T-cell (primary cell): ENCODE data around the gene EFCAB3. TPM values are rescaled to one million over a fixed set of nuclear protein-coding genes. Genes with fewer than 3 reads are reported as not detected.
"Not testable (repeated sequence)": the region's sequence is repeated elsewhere in the genome, so short reads cannot be mapped to it uniquely, and the experiment has no call there.

ENCODE experiments used
- ATAC-seq, 4 experiments: fragments of 200-7000 bp in 3 of 4; fragments of 150-1000 bp in 1 of 4; cut with Tn5 transposase; replicated peaks in 1 of 4; 1 replicate in 3 of 4; 2 replicates in 1 of 4; pipeline ENCODE4 v1.10.0; 2021; ENCODE audit warnings: moderate library complexity in 3 of 4, mild to moderate bottlenecking in 2 of 4, moderate number of reproducible peaks in 1 of 4
- CTCF ChIA-PET, 2 donors: fragments of 300-600 bp; sonication (Branson Sonifier 250); formaldehyde crosslinking; loops; one replicate each; lab custom pipeline; 2022; ENCODE audit warnings: antibody characterized with exemption in 2 of 2; lab: Charles Lee
- POLR2A ChIA-PET, 2 donors: fragments of 300-600 bp; sonication (Branson Sonifier 250); formaldehyde crosslinking; loops; one replicate each; lab custom pipeline; 2022; ENCODE audit warnings: antibody characterized with exemption in 2 of 2; lab: Charles Lee
- DNase-seq, 35 experiments: peaks; one replicate each; pipeline versions ENCODE4 v3.0.0 to v3.0.0-alpha.2; 2013 to 2023
- H3K27ac ChIP-seq: one replicate; pipeline ENCODE4 v1.5.1; 2013; ENCODE audit warnings: low read length
- H3K27me3 ChIP-seq, 2 experiments: replicated peaks in 1 of 2; 1 replicate in 1 of 2; 2 replicates in 1 of 2; pipeline versions ENCODE4 v1.6.1 to v1.7.0; 2013; ENCODE audit warnings: low read length in 1 of 2, mixed read lengths in 1 of 2; ENCODE audit not compliant: control insufficient read depth in 2 of 2, insufficient read depth in 2 of 2; ENCODE audit errors: extremely low read depth in 1 of 2
- H3K36me3 ChIP-seq, 2 donors: 1 replicate in 1 of 2; 2 replicates in 1 of 2; pipeline versions ENCODE4 v1.6.1 to v1.7.0; 2013; ENCODE audit warnings: low read length in 1 of 2; ENCODE audit not compliant: control insufficient read depth in 2 of 2, insufficient read depth in 1 of 2; ENCODE audit errors: extremely low read depth in 1 of 2
- H3K4me1 ChIP-seq, 2 experiments: 1 replicate in 1 of 2; 2 replicates in 1 of 2; pipeline versions ENCODE4 v1.6.1 to v1.7.0; 2013; ENCODE audit warnings: low read length in 2 of 2, mixed read lengths in 1 of 2; ENCODE audit not compliant: insufficient read depth in 2 of 2, control insufficient read depth in 1 of 2; ENCODE audit errors: extremely low read depth in 1 of 2
- H3K4me3 ChIP-seq, 2 donors: 1 replicate in 1 of 2; 2 replicates in 1 of 2; pipeline versions ENCODE4 v1.5.1 to v1.7.0; 2013; ENCODE audit warnings: mild to moderate bottlenecking in 2 of 2, low read length in 1 of 2, moderate library complexity in 1 of 2; ENCODE audit not compliant: control insufficient read depth in 1 of 2; ENCODE audit errors: extremely low read depth in 1 of 2
- H3K9me3 ChIP-seq: 2 replicates; pipeline ENCODE4 v1.7.0; 2013
- H3K27ac Mint-ChIP-seq, 2 donors: one replicate each; pipeline ENCODE4 v1.8.0; 2020 to 2021; ENCODE audit warnings: mild to moderate bottlenecking in 2 of 2, mixed read lengths in 2 of 2
- H3K27me3 Mint-ChIP-seq, 2 donors: one replicate each; pipeline ENCODE4 v1.8.0; 2021 to 2022; ENCODE audit warnings: mixed read lengths in 2 of 2
- H3K36me3 Mint-ChIP-seq: one replicate; pipeline ENCODE4 v1.8.0; 2021; ENCODE audit warnings: mixed read lengths
- H3K4me1 Mint-ChIP-seq, 3 donors: one replicate each; pipeline ENCODE4 v1.8.0; 2020 to 2022; ENCODE audit warnings: mixed read lengths in 3 of 3, mild to moderate bottlenecking in 1 of 3
- H3K4me3 Mint-ChIP-seq, 3 donors: one replicate each; pipeline ENCODE4 v1.8.0; 2020 to 2022; ENCODE audit warnings: mild to moderate bottlenecking in 3 of 3, mixed read lengths in 3 of 3, moderate library complexity in 3 of 3
- H3K9me3 Mint-ChIP-seq, 3 donors: one replicate each; pipeline ENCODE4 v1.8.0; 2020 to 2022; ENCODE audit warnings: mixed read lengths in 3 of 3
- WGBS: methylation state at CpG from one replicate; pipeline ENCODE4 v1.1.5; 2013; ENCODE audit warnings: missing lambda C conversion rate; ENCODE audit not compliant: insufficient coverage; 5-methylcytosine and 5-hydroxymethylcytosine counted together
- total RNA-seq, 35 experiments: library from RNA in 6 of 35; stranded (reverse) in 6 of 35; fragments of 120-200 nt in 1 of 35; gene quantifications; one replicate each; pipeline versions ENCODE4 v1.2.1 to v1.2.4 and lab custom pipeline; 2013 to 2026

The EFCAB3 gene
- total RNA-seq, 5 donors from 2014 or later (not counting 1 experiment from before 2014, with no cell fraction given) = not detected

DNA sequence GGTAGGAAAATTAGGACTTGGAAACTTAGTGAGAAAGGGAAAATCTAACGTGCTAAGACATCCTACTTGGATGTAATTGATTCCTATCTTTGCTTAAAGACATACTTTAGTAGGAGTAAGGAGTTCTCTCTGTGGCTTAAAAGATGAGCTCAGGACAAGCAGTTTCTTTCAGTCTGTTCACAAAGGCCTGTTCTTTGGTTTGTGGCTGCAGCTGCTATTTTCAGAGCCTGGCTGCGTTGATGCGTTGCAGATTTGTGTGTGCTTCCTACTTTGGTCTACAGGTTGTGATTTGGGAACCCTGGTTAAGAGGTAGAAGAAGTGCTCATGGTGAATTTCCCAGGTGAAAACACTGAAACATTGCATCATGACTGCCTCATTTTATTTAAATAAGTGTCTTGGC lies 73.8 kb downstream of the EFCAB3 start:
- Mint-ChIP-seq H3K4me1 (peaks cover 11 to 17% (median 13%) of the 10 kb centered on the region in 3 donors), H3K27ac (peak overlapping the region; percentile 63 to 64)
- WGBS = no CpG with 5 or more reads among the region's 3 CpGs
- H3K36me3 Mint-ChIP-seq, H3K27me3 Mint-ChIP-seq, DNase-seq, H3K4me1 ChIP-seq, H3K9me3 ChIP-seq, ATAC-seq, H3K4me3 ChIP-seq, H3K27me3 ChIP-seq, H3K4me3 Mint-ChIP-seq, H3K36me3 ChIP-seq, CTCF ChIA-PET, H3K9me3 Mint-ChIP-seq, POLR2A ChIA-PET: not testable (repeated sequence)
- H3K27ac ChIP-seq = peak overlapping the region; percentile 14

DNA sequence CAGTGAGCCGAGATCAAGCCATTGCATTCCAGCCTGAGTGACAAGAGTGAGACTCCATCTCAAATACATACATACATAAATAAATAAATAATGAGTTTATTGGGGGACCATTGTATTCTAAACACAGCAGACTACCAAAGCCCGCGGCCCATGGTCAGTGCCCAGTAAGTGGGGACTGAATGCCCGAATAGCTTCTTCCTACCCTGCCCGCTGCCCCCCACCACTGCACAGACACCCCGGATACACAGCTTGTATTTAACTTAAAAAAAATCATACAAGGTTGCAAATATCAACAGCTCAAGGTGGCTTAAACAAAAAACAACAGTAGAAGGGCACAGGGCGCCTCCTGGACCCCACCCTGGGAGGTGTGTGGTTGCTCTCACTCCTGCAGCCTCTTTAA lies 75.7 kb downstream of the EFCAB3 start:
- no peak overlapping the region for H3K27ac Mint-ChIP-seq
- POLR2A ChIA-PET = no interaction called here
- WGBS = 100% methylated on average over 2 of the region's 7 CpGs
- H3K9me3 Mint-ChIP-seq = no peaks in the 10 kb centered on the region
- H3K4me3 ChIP-seq = no peak overlapping the region
- ATAC-seq (no peak), DNase-seq (no peak)
- no peak overlapping the region for H3K4me3 Mint-ChIP-seq
- no peak overlapping the region for H3K27ac ChIP-seq
- no peaks in the 10 kb centered on the region for H3K36me3 ChIP-seq
- peaks cover 0 to 2% of the 10 kb centered on the region in 2 donors for H3K27me3 Mint-ChIP-seq
- H3K36me3 Mint-ChIP-seq = peaks cover 3% of the 10 kb centered on the region
- H3K4me1 Mint-ChIP-seq = peaks cover 13 to 17% (median 16%) of the 10 kb centered on the region in 3 donors
- no peaks in the 10 kb centered on the region for H3K9me3 ChIP-seq
- CTCF ChIA-PET = no interaction called here
- H3K27me3 ChIP-seq = peaks cover 0 to 3% of the 10 kb centered on the region in 2 experiments
- H3K4me1 ChIP-seq = peaks cover 0 to 9% of the 10 kb centered on the region in 2 experiments

DNA sequence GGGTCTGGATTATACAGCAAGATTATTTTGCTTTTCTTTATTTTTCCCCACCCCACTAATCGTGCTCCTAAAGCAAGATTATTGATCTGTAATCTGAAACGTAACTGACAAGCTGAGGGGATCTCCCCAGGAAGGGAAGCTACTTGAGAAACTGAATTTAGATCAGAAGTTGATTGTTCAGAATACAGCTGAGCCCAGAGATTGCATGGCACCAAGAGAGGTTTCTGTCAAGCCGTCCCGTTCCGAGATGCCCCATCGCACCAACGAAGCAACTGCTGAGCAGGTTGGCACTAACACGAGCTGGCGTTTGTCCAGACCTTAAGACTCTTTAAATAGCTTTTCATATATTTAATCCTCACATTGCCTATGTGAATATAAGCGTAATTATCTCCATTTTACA lies 78.1 kb downstream of the EFCAB3 start:
- H3K36me3 Mint-ChIP-seq, POLR2A ChIA-PET, H3K27ac ChIP-seq, H3K36me3 ChIP-seq, H3K9me3 ChIP-seq, H3K27ac Mint-ChIP-seq, H3K9me3 Mint-ChIP-seq, H3K4me3 Mint-ChIP-seq, H3K4me3 ChIP-seq, DNase-seq, H3K4me1 ChIP-seq, H3K27me3 Mint-ChIP-seq, H3K27me3 ChIP-seq, ATAC-seq, CTCF ChIA-PET: not testable (repeated sequence)
- 75% methylated on average over 4 of the region's 10 CpGs for WGBS
- peaks cover 9 to 12% (median 11%) of the 10 kb centered on the region in 3 donors for H3K4me1 Mint-ChIP-seq

DNA sequence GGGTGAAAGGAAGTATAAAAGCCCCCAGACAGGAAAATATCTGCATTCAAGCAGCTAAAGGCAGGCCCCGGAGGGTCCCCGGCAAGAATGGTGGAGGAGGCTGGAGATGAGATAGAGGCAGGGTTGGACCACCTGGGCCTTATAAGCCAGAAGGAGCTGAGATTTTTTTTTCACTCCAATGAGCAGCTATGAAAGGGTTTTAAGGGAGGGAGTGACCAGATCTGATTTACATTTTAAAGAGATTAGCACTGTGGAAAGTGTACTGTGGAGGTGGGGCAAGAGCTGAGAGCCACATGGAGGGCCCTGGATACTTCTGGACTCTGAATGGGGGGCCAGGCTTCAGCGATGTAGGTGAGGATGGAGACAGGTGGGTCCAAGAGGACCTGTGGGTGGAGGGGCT lies 84.1 kb downstream of the EFCAB3 start:
- POLR2A ChIA-PET, H3K27ac Mint-ChIP-seq, H3K9me3 Mint-ChIP-seq, H3K4me3 Mint-ChIP-seq, CTCF ChIA-PET, H3K4me3 ChIP-seq, H3K4me1 Mint-ChIP-seq, H3K36me3 Mint-ChIP-seq, H3K36me3 ChIP-seq, DNase-seq, H3K27me3 ChIP-seq, H3K27ac ChIP-seq, H3K27me3 Mint-ChIP-seq, H3K9me3 ChIP-seq, ATAC-seq, H3K4me1 ChIP-seq: not testable (repeated sequence)
- WGBS = 100% methylated on average over 1 of the region's 3 CpGs

DNA sequence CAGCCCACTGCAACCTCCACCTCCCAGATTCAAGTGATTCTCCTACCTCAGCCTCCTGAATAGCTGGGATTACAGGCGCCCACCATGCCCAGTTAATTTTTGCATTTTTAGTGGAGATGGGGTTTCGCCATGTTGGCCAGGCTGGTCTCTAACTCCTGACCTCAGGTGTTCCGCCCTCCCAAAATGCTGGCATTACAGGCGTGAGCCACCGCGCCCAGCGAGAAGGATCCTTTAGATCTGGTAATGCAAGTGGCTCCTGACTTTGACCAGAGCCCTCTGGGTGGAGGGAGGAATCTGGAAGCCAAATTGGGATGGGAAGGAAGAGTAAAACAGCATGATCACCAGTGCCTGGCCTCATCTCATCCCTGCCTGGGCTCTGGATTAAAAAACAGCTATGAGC lies 84.9 kb downstream of the EFCAB3 start:
- H3K27ac Mint-ChIP-seq, H3K9me3 ChIP-seq, POLR2A ChIA-PET, DNase-seq, H3K4me1 Mint-ChIP-seq, ATAC-seq, H3K4me3 ChIP-seq, H3K36me3 Mint-ChIP-seq, H3K4me1 ChIP-seq, CTCF ChIA-PET, H3K36me3 ChIP-seq, H3K9me3 Mint-ChIP-seq, H3K27me3 ChIP-seq, H3K27me3 Mint-ChIP-seq, H3K4me3 Mint-ChIP-seq, H3K27ac ChIP-seq: not testable (repeated sequence)
- 92% methylated on average over 4 of the region's 7 CpGs for WGBS

Other genes with a start within 250 kb of the EFCAB3 start
- gene METTL2A, start 43.3 kb downstream of the EFCAB3 start, total RNA-seq = 10 to 100 TPM in 4 of 5 donors, 1 to 10 TPM in 1; 9.1 to 17.3 (median 15.3) TPM
- gene TLK2, start 98.3 kb downstream of the EFCAB3 start, total RNA-seq = 10 to 100 TPM; 46.8 to 82.2 (median 54.7) TPM
- 1 to 10 TPM; 4.0 to 7.6 (median 5.2) TPM for gene MRC2, start 247.1 kb downstream of the EFCAB3 start, total RNA-seq